WTC11 (cell line): ENCODE measurements around the gene PHC3. TPM values are rescaled to one million over a fixed set of nuclear protein-coding genes. Genes with fewer than 3 reads are reported as not detected.

Experiments used
- ATAC-seq: fragments of 200-7000 bp; cut with Tn5 transposase; 2 replicates; pipeline ENCODE4 v1.10.0; 2021; ENCODE audit warnings: mild to moderate bottlenecking, moderate library complexity
- CTCF ChIA-PET: fragments of 300-600 bp; sonication (Branson Sonifier 250); formaldehyde crosslinking; loops from one replicate; lab custom pipeline; 2021; ENCODE audit warnings: antibody characterized with exemption; lab: Charles Lee
- POLR2A ChIA-PET: fragments of 350-600 bp; sonication (Branson Sonifier 250); formaldehyde crosslinking; loops from one replicate; lab custom pipeline; 2021; ENCODE audit warnings: antibody characterized with exemption; lab: Charles Lee
- DNase-seq: peaks from one replicate; pipeline ENCODE4 v3.0.0; 2021; ENCODE audit warnings: low spot score
- H3K27ac Mint-ChIP-seq: 2 replicates; pipeline ENCODE4 v1.8.0; 2021; ENCODE audit warnings: mixed read lengths
- H3K27me3 Mint-ChIP-seq: 2 replicates; pipeline ENCODE4 v1.8.0; 2021; ENCODE audit warnings: low read depth, mild to moderate bottlenecking, moderate library complexity, mixed read lengths
- H3K36me3 Mint-ChIP-seq: 2 replicates; pipeline ENCODE4 v1.8.0; 2021; ENCODE audit warnings: mixed read lengths
- H3K4me1 Mint-ChIP-seq: 2 replicates; pipeline ENCODE4 v1.8.0; 2022; ENCODE audit warnings: mixed read lengths
- H3K4me3 Mint-ChIP-seq: 2 replicates; pipeline ENCODE4 v1.8.0; 2021; ENCODE audit warnings: mild to moderate bottlenecking, moderate library complexity, mixed read lengths
- H3K9me3 Mint-ChIP-seq: 2 replicates; pipeline ENCODE4 v1.8.0; 2021; ENCODE audit warnings: mixed read lengths
- CDX4 ChIP-seq: fragments of 250-450 bp; sonication (Bioruptor Pico); IDR thresholded peaks from 2 replicates; pipeline ENCODE4 v1.9.0; 2021; ENCODE audit warnings: moderate library complexity, mild to moderate bottlenecking, inconsistent platforms, borderline replicate concordance
- FOXJ3 ChIP-seq: sonication (generic); formaldehyde crosslinking; IDR thresholded peaks from 2 replicates; pipeline ENCODE4 v1.9.0; 2021; ENCODE audit warnings: missing genetic modification reagents, mild to moderate bottlenecking, borderline replicate concordance
- IRF1 ChIP-seq: sonication (generic); formaldehyde crosslinking; IDR thresholded peaks from 2 replicates; pipeline ENCODE4 v1.8.0; 2023; ENCODE audit warnings: missing genetic modification reagents
- MXD4 ChIP-seq: fragments of 250-450 bp; sonication (Bioruptor Pico); IDR thresholded peaks from 2 replicates; pipeline ENCODE4 v1.8.0; 2021; ENCODE audit warnings: mild to moderate bottlenecking, moderate library complexity, borderline replicate concordance
- NFATC4 ChIP-seq: fragments of 250-450 bp; sonication (Bioruptor Pico); IDR thresholded peaks from 2 replicates; pipeline ENCODE4 v1.9.0; 2021; ENCODE audit warnings: mild to moderate bottlenecking
- PRRX2 ChIP-seq: fragments of 250-450 bp; sonication (Bioruptor Pico); IDR thresholded peaks from 2 replicates; pipeline ENCODE4 v1.8.0; 2021; ENCODE audit warnings: mild to moderate bottlenecking
- RORB ChIP-seq: fragments of 250-450 bp; sonication (Bioruptor Pico); IDR thresholded peaks from 2 replicates; pipeline ENCODE4 v1.9.0; 2021; ENCODE audit warnings: mild to moderate bottlenecking
- SOX15 ChIP-seq: fragments of 250-450 bp; sonication (Bioruptor Pico); IDR thresholded peaks from 2 replicates; pipeline ENCODE4 v1.9.0; 2021; ENCODE audit warnings: mild to moderate bottlenecking
- SP1 ChIP-seq: sonication (generic); formaldehyde crosslinking; conservative IDR thresholded peaks from 2 replicates; pipeline ENCODE4 v1.8.1; 2022; ENCODE audit warnings: missing genetic modification reagents
- TEAD1 ChIP-seq: sonication (generic); formaldehyde crosslinking; IDR thresholded peaks from 2 replicates; pipeline ENCODE4 v1.8.0; 2022; ENCODE audit warnings: mild to moderate bottlenecking, missing genetic modification reagents
- TP53 ChIP-seq: sonication (generic); formaldehyde crosslinking; IDR thresholded peaks from 2 replicates; pipeline ENCODE4 v1.8.1; 2023; ENCODE audit warnings: mild to moderate bottlenecking, missing genetic modification reagents
- ZBTB21 ChIP-seq: sonication (generic); formaldehyde crosslinking; IDR thresholded peaks from 2 replicates; pipeline ENCODE4 v1.8.1; 2023; ENCODE audit warnings: mild to moderate bottlenecking, missing genetic modification reagents, borderline replicate concordance
- ZBTB43 ChIP-seq: sonication (generic); formaldehyde crosslinking; IDR thresholded peaks from 2 replicates; pipeline ENCODE4 v1.8.1; 2023; ENCODE audit warnings: mild to moderate bottlenecking, missing genetic modification reagents
- ZNF121 ChIP-seq: sonication (generic); formaldehyde crosslinking; IDR thresholded peaks from 2 replicates; pipeline ENCODE4 v1.8.0; 2023; ENCODE audit warnings: missing genetic modification reagents
- ZNF232 ChIP-seq: sonication (generic); formaldehyde crosslinking; IDR thresholded peaks from 2 replicates; pipeline ENCODE4 v1.8.0; 2022; ENCODE audit warnings: mild to moderate bottlenecking, missing genetic modification reagents
- ZNF263 ChIP-seq: sonication (generic); formaldehyde crosslinking; IDR thresholded peaks from 2 replicates; pipeline ENCODE4 v1.8.1; 2022; ENCODE audit warnings: low read depth, mild to moderate bottlenecking, moderate library complexity, missing genetic modification reagents
- ZNF281 ChIP-seq: sonication (generic); formaldehyde crosslinking; IDR thresholded peaks from 2 replicates; pipeline ENCODE4 v1.8.0; 2023; ENCODE audit warnings: mild to moderate bottlenecking, missing genetic modification reagents
- ZNF317 ChIP-seq: sonication (generic); formaldehyde crosslinking; IDR thresholded peaks from 2 replicates; pipeline ENCODE4 v1.8.1; 2023; ENCODE audit warnings: low read depth, mild to moderate bottlenecking, moderate library complexity, missing genetic modification reagents, borderline replicate concordance
- ZNF396 ChIP-seq: fragments of 250-450 bp; sonication (Bioruptor Pico); IDR thresholded peaks from 2 replicates; pipeline ENCODE4 v1.8.0; 2021; ENCODE audit warnings: mild to moderate bottlenecking, moderate library complexity, borderline replicate concordance
- ZNF416 ChIP-seq: fragments of 250-450 bp; sonication (Bioruptor Pico); IDR thresholded peaks from 2 replicates; pipeline ENCODE4 v1.9.0; 2021; ENCODE audit warnings: mild to moderate bottlenecking, inconsistent platforms
- ZNF532 ChIP-seq: fragments of 250-450 bp; sonication (Bioruptor Pico); IDR thresholded peaks from 2 replicates; pipeline ENCODE4 v1.9.0; 2021; ENCODE audit warnings: mild to moderate bottlenecking, borderline replicate concordance
- total RNA-seq: library from RNA; stranded (reverse); gene quantifications from 3 replicates; pipeline ENCODE4 v1.2.3, GENCODE V29; 2021

Gene PHC3
- total RNA-seq, 1 experiment from 2014 or later, result 27.8 TPM

- no peaks in the 10 kb centered on the region for H3K27me3 Mint-ChIP-seq
- ChIA-PET CTCF (interaction anchor here (3.6 kb wide), 1 partner anchor 11 kb away, joined by 14 read pairs; no protein-coding TSS in a partner anchor), POLR2A (interaction anchor here (0.6 kb wide), 1 partner anchor 495 kb away, joined by 5 read pairs; no protein-coding TSS in a partner anchor)
Observed at GRCh38 chr3:170089862-170090600, 91.5 kb downstream of the PHC3 start.

GRCh38 chr3:170085396-170085795, 96.1 kb downstream of the PHC3 start:
- TF ChIP-seq SP1 (CRISPR knock-in tag), result no peak
- TF ChIP-seq FOXJ3 (CRISPR knock-in tag), result no peak
- no peak for TF ChIP-seq ZBTB21 (CRISPR knock-in tag)
- TF ChIP-seq ZNF121 (CRISPR knock-in tag), result peak; percentile 59; the same call in 1 of the 2 replicates
- Mint-ChIP-seq H3K36me3 (peaks cover 19% of the 10 kb centered on the region), H3K4me1 (no peaks in the 10 kb centered on the region), H3K27me3 (no peaks in the 10 kb centered on the region), H3K9me3 (no peaks in the 10 kb centered on the region), H3K4me3 (no peak overlapping the region), H3K27ac (no peak overlapping the region)
- DNase-seq (no peak), ATAC-seq (no peak)
- ChIA-PET CTCF (no interaction called here), POLR2A (no interaction called here)

More at GRCh38 chr3:170089862-170090600, 91.5 kb downstream of the PHC3 start:
- H3K9me3 Mint-ChIP-seq, result no peaks in the 10 kb centered on the region
- no peak for ATAC-seq
- no peak for TF ChIP-seq ZNF121 (CRISPR knock-in tag)
- no peak for TF ChIP-seq ZNF416
- TF ChIP-seq ZNF232, result no peak
- TF ChIP-seq ZBTB43, result no peak
- TF ChIP-seq IRF1 (CRISPR knock-in tag), result no peak
- TF ChIP-seq ZNF263, result no peak
- no peak for TF ChIP-seq NFATC4 (CRISPR knock-in tag)
- TF ChIP-seq, all 79 proteins: peak for 0
- Mint-ChIP-seq H3K27ac (no peak overlapping the region), H3K4me3 (no peak overlapping the region), H3K36me3 (peaks cover 13% of the 10 kb centered on the region), H3K4me1 (no peaks in the 10 kb centered on the region)
- DNase-seq, result no peak

- TF ChIP-seq TEAD1 (CRISPR knock-in tag) (no peak), ZNF532 (CRISPR knock-in tag) (no peak), ZNF281 (CRISPR knock-in tag) (no peak), CDX4 (CRISPR knock-in tag) (no peak), MXD4 (CRISPR knock-in tag) (no peak), SOX15 (CRISPR knock-in tag) (no peak), ZNF396 (no peak), TP53 (no peak), RORB (CRISPR knock-in tag) (no peak), ZNF317 (no peak), PRRX2 (CRISPR knock-in tag) (no peak)
- ChIA-PET POLR2A (interaction anchor here (1.3 kb wide), 1 partner anchor 274 kb away, joined by 3 read pairs; no protein-coding TSS in a partner anchor), CTCF (no interaction called here)
- H3K27ac Mint-ChIP-seq, result no peak overlapping the region
- DNase-seq, result no peak
- ATAC-seq, result no peak
- no peaks in the 10 kb centered on the region for H3K9me3 Mint-ChIP-seq
- H3K27me3 Mint-ChIP-seq, result no peaks in the 10 kb centered on the region; the same call in 1 of the 2 replicates
- H3K36me3 Mint-ChIP-seq, result peaks cover 19% of the 10 kb centered on the region
- H3K4me3 Mint-ChIP-seq, result no peak overlapping the region
- H3K4me1 Mint-ChIP-seq, result peaks cover 6% of the 10 kb centered on the region
Observed at GRCh38 chr3:170083343-170083742, 98.2 kb downstream of the PHC3 start.
